H1 (cell line): ENCODE results near the gene IL17RD.
A peak's percentile ranks its signal among the peaks of the same experiment; 100 is the strongest.

Experiments used
- EGR1 ChIP-seq: IDR thresholded peaks from 2 replicates; pipeline ENCODE4 v1.6.1; 2011; ENCODE audit warnings: low read depth, low read length, borderline replicate concordance
- RFX5 ChIP-seq: IDR thresholded peaks from 2 replicates; pipeline ENCODE4 v1.6.1; 2011; ENCODE audit warnings: low read depth, low read length, improper control_type of control experiment, borderline replicate concordance
- TAF7 ChIP-seq: optimal IDR thresholded peaks from 2 replicates; pipeline ENCODE3; 2011; ENCODE audit warnings: low read depth, mild to moderate bottlenecking, inconsistent platforms, low read length, moderate library complexity, borderline replicate concordance
- TEAD4 ChIP-seq: IDR thresholded peaks from 2 replicates; pipeline ENCODE4 v1.6.1; 2012; ENCODE audit warnings: low read depth, low read length, inconsistent platforms, mixed read lengths

- TF ChIP-seq TEAD4 (no peak), EGR1 (0 out of 2 replicates have a peak, but pooled peaks have one; percentile 18), RFX5 (no peak), TAF7 (peak; percentile 13)
Measured at GRCh38 chr3:57164657-57165573, at the start of gene IL17RD.
